Coronary artery (tissue), 2 donors: ENCODE data around the gene FAR1.
"Not testable (repeated sequence)": the region's sequence is repeated elsewhere in the genome, so short reads cannot be mapped to it uniquely, and the experiment has no call there.

Source experiments
- DNase-seq: peaks from one replicate; pipeline ENCODE4 v3.0.0-alpha.2; 2017; ENCODE audit warnings: low spot score
- H3K27ac ChIP-seq, 2 donors: fragments of 200-600 bp; sonication (generic); one replicate each; pipeline ENCODE4 v1.5.1; 2016 to 2019
- H3K4me3 ChIP-seq: fragments of 200-600 bp; sonication (generic); 2 replicates; pipeline ENCODE4 v1.5.1; 2016; ENCODE audit warnings: mild to moderate bottlenecking, moderate library complexity
- CTCF ChIP-seq: fragments of 200-600 bp; sonication (generic); IDR thresholded peaks from one replicate; pipeline ENCODE4 v1.5.1; 2019; ENCODE audit warnings: antibody characterized with exemption

FAR1 gene

DNA sequence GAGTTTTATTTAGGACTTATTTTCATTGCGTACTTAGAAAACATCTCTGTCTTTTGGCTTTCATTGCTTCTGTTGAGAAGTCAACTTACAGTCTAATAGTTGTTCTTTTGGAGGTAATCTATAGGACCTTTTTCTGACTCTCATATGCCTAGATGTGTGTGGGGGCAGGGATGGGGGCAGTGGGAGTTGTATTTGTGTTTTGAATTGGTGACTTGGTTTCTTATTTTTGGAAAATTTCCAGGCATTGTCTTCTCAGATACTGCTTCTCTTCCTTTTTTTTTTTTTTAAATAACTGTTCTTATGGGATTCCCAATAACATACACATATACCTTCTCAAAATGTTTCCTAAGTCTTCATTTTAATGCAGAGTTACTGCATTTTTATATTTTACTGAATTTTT lies 58.0 kb downstream of the FAR1 start:
- H3K4me3 ChIP-seq: no peak overlapping the region
- TF ChIP-seq CTCF: no peak

GRCh38 chr11:13728076-13728475 lies 59.6 kb downstream of the FAR1 start:
- no peak for TF ChIP-seq CTCF
- DNase-seq: no peak
- no peak overlapping the region for H3K4me3 ChIP-seq
- H3K27ac ChIP-seq: no peak overlapping the region

More for the DNA sequence above, 58.0 kb downstream of the FAR1 start:
- no peak for DNase-seq
- no peak overlapping the region for H3K27ac ChIP-seq

DNA sequence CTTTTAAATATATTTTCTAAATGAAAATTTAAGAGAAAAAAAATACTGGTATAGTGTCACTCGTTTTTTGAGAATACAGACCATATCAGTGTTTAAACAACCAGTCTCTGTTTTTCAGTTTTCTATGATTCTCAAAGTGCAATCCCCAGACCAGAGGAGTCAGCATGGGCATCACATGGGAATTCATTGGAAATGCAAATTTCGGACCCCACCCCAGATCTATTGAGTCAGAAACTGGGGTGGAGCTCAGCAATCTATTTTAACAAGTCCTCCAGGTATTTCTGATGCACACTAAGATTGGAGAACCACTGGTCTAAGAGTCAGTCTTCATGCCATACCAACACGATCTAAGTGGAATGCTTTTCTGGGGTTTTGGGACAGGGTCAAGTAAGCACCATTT lies 66.1 kb downstream of the FAR1 start:
- Histone ChIP-seq H3K4me3 (no peak overlapping the region), H3K27ac (no peak overlapping the region)
- TF ChIP-seq CTCF: no peak
- DNase-seq: no peak

- DNase-seq: no peak
- Histone ChIP-seq H3K27ac (no peak overlapping the region), H3K4me3 (no peak overlapping the region)
- TF ChIP-seq CTCF: no peak
Measured at GRCh38 chr11:13745165-13745564, 76.7 kb downstream of the FAR1 start.

DNA sequence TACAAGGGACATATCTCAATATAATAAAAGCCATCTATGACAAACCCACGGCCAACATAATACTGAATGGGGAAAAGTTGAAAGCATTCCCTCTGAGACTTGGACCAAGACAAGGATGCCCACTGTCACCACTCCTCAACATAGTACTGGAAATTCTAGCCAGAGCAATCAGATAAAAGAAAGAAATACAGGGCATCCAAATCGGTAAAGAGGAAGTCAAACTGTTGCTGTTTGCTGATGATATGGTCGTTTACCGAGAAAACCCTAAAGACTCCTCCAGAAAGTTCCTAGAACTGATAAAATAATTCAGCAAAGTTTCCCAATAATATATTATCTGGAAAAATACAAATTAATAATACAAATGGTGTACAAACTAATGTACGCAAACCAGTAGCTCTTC lies 84.8 kb downstream of the FAR1 start:
- H3K4me3 ChIP-seq, DNase-seq, H3K27ac ChIP-seq: not testable (repeated sequence)

DNA sequence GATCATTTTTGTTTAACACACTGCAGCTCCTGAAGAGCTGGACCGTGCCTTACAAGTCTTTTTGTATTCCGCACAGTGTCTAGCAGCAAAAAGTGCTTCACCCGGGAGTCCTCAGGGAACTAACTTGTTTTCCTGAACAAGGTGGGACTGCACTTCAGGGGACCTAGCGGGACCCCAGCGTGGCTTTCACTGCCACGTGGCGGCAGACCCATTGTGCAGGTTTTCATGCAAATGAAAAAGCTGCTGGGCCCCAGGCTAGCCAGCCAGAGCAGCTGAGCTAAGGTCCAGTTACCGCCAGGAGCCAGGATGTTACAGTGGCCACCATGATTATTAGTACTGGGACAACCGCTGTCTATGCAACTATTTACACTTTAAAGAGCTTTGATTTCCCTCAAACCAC lies 90.6 kb downstream of the FAR1 start:
- no peak for TF ChIP-seq CTCF
- no peak for DNase-seq
- no peak overlapping the region for H3K4me3 ChIP-seq
- no peak overlapping the region for H3K27ac ChIP-seq

GRCh38 chr11:13760115-13760514 lies 91.6 kb downstream of the FAR1 start:
- TF ChIP-seq CTCF: no peak
- Histone ChIP-seq H3K4me3 (no peak overlapping the region), H3K27ac (no peak overlapping the region)
- DNase-seq: no peak

DNA sequence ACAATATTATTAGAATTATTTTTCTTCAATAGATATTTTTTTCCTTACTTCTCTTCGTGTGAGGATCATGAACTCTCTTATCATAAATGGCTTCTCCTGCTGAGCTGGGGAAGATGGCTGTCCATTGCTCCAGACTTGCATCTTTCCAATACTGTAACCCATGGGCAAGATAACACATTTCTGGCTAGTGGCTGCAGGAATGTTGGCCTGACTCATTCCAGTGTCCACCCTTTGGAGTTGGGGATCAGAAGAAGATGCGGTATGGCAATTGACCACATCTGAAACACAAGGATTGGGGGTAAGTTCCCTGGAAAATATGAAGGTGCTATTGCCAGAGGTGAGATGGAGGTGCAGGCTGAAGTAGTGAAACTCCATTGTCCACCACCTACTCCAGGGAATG lies 92.8 kb downstream of the FAR1 start:
- no peak for TF ChIP-seq CTCF
- Histone ChIP-seq H3K4me3 (no peak overlapping the region), H3K27ac (no peak overlapping the region)
- no peak for DNase-seq
